A673 (cell line): ENCODE results near the gene IDH2.

ENCODE experiments used
- CTCF ChIP-seq: fragments of 300-800, 200-600 bp; sonication (generic); conservative IDR thresholded peaks from 2 replicates; pipeline ENCODE4 v1.5.1; 2017; ENCODE audit warnings: low read depth, mild to moderate bottlenecking, antibody characterized with exemption, low read length, moderate library complexity, mixed read lengths
- EZH2 ChIP-seq: fragments of 200-600 bp; sonication (generic); IDR thresholded peaks from 2 replicates; pipeline ENCODE4 v1.6.1; 2017; ENCODE audit warnings: borderline replicate concordance, low read depth, mild to moderate bottlenecking, mixed read lengths, antibody characterized with exemption, low read length; ENCODE audit not compliant: poor library complexity, severe bottlenecking

GRCh38 chr15:90080818-90081393 is 21.4 kb downstream of the IDH2 start:
- TF ChIP-seq EZH2: no peak
- TF ChIP-seq CTCF: no peak
